Measurements from ENCODE around the gene ALDH3A1. TPM values are rescaled to one million over a fixed set of nuclear protein-coding genes. Genes with fewer than 3 reads are reported as not detected.

The ALDH3A1 gene
- total RNA-seq, 2 donors from 2014 or later, result 0.42 to 0.44 TPM

- Histone ChIP-seq H3K4me3 (ENCODE audit: low read length) (no peak overlapping the region), H3K9ac (ENCODE audit: extremely low read depth, low read length, poor library complexity, severe bottlenecking) (no peak overlapping the region), H3K27me3 (ENCODE audit: control insufficient read depth, insufficient read depth, low read length, poor library complexity, severe bottlenecking) (no peaks in the 10 kb centered on the region), H3K4me1 (ENCODE audit: control insufficient read depth, insufficient read depth, low read length) (no peaks in the 10 kb centered on the region), H3K36me3 (ENCODE audit: control insufficient read depth, insufficient read depth, low read length) (no peaks in the 10 kb centered on the region), H3K9me3 (ENCODE audit: control insufficient read depth, low read length) (no peaks in the 10 kb centered on the region), H3K27ac (ENCODE audit: low read depth, low read length) (no peak overlapping the region)
- no peaks in the 10 kb centered on the region for H3K27me3 Mint-ChIP-seq (ENCODE audit: insufficient read depth)
- no peaks in the 10 kb centered on the region for H3K36me3 Mint-ChIP-seq (ENCODE audit: low read depth)
- no peaks in the 10 kb centered on the region for H3K9me3 Mint-ChIP-seq
- 91 to 100% methylated on average over 2 to 5 of the region's 7 CpGs for WGBS, 2 experiments (ENCODE audit: insufficient coverage in 1 of 2, insufficient read length in 1 of 2)
- no peak overlapping the region for H3K27ac Mint-ChIP-seq
- H3K4me3 Mint-ChIP-seq, result no peak overlapping the region
- DNase-seq, result no peak
- TF ChIP-seq, protein P1, sequence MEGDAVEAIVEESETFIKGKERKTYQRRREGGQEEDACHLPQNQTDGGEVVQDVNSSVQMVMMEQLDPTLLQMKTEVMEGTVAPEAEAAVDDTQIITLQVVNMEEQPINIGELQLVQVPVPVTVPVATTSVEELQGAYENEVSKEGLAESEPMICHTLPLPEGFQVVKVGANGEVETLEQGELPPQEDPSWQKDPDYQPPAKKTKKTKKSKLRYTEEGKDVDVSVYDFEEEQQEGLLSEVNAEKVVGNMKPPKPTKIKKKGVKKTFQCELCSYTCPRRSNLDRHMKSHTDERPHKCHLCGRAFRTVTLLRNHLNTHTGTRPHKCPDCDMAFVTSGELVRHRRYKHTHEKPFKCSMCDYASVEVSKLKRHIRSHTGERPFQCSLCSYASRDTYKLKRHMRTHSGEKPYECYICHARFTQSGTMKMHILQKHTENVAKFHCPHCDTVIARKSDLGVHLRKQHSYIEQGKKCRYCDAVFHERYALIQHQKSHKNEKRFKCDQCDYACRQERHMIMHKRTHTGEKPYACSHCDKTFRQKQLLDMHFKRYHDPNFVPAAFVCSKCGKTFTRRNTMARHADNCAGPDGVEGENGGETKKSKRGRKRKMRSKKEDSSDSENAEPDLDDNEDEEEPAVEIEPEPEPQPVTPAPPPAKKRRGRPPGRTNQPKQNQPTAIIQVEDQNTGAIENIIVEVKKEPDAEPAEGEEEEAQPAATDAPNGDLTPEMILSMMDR (conservative IDR thresholded peaks at IDR 0.05), result no peak
- no peaks in the 10 kb centered on the region for H3K4me1 Mint-ChIP-seq
These were observed 21.3 kb downstream of the ALDH3A1 start for GRCh38 chr17:19726631-19727376.

- DNase-seq, result no peak
- no peaks in the 10 kb centered on the region for H3K27me3 Mint-ChIP-seq (ENCODE audit: insufficient read depth)
- no peaks in the 10 kb centered on the region for H3K9me3 Mint-ChIP-seq
- H3K4me1 ChIP-seq (ENCODE audit: control insufficient read depth, insufficient read depth, low read length), result no peaks in the 10 kb centered on the region
- no peaks in the 10 kb centered on the region for H3K27me3 ChIP-seq (ENCODE audit: control insufficient read depth, insufficient read depth, low read length, poor library complexity, severe bottlenecking)
- H3K36me3 ChIP-seq (ENCODE audit: control insufficient read depth, insufficient read depth, low read length), result no peaks in the 10 kb centered on the region
- 94 to 95% methylated on average over 5 of the region's 5 CpGs for WGBS, 2 experiments (ENCODE audit: insufficient coverage in 1 of 2, insufficient read length in 1 of 2)
- no peak overlapping the region for H3K4me3 Mint-ChIP-seq
- H3K27ac ChIP-seq (ENCODE audit: low read depth, low read length), result no peak overlapping the region
- no peaks in the 10 kb centered on the region for H3K9me3 ChIP-seq (ENCODE audit: control insufficient read depth, low read length)
- H3K4me3 ChIP-seq (ENCODE audit: low read length), result no peak overlapping the region
- no peak overlapping the region for H3K27ac Mint-ChIP-seq
- H3K4me1 Mint-ChIP-seq, result peaks cover 2% of the 10 kb centered on the region
- TF ChIP-seq, protein P1 (conservative IDR thresholded peaks at IDR 0.05), result no peak
- H3K9ac ChIP-seq (ENCODE audit: extremely low read depth, low read length, poor library complexity, severe bottlenecking), result no peak overlapping the region
- H3K36me3 Mint-ChIP-seq (ENCODE audit: low read depth), result no peaks in the 10 kb centered on the region
These were observed 22.6 kb downstream of the ALDH3A1 start for GRCh38 chr17:19725486-19725885.

GRCh38 chr17:19724501-19725420 is 23.3 kb downstream of the ALDH3A1 start:
- Histone ChIP-seq H3K9me3 (ENCODE audit: control insufficient read depth, low read length) (no peaks in the 10 kb centered on the region), H3K27ac (ENCODE audit: low read depth, low read length) (no peak overlapping the region), H3K4me3 (ENCODE audit: low read length) (no peak overlapping the region), H3K4me1 (ENCODE audit: control insufficient read depth, insufficient read depth, low read length) (no peaks in the 10 kb centered on the region), H3K9ac (ENCODE audit: extremely low read depth, low read length, poor library complexity, severe bottlenecking) (no peak overlapping the region), H3K27me3 (ENCODE audit: control insufficient read depth, insufficient read depth, low read length, poor library complexity, severe bottlenecking) (no peaks in the 10 kb centered on the region), H3K36me3 (ENCODE audit: control insufficient read depth, insufficient read depth, low read length) (no peaks in the 10 kb centered on the region)
- Mint-ChIP-seq H3K27me3 (ENCODE audit: insufficient read depth) (no peaks in the 10 kb centered on the region), H3K9me3 (no peaks in the 10 kb centered on the region), H3K27ac (no peak overlapping the region), H3K36me3 (ENCODE audit: low read depth) (no peaks in the 10 kb centered on the region), H3K4me3 (no peak overlapping the region), H3K4me1 (peaks cover 2% of the 10 kb centered on the region)
- WGBS, 2 experiments (ENCODE audit: insufficient coverage in 1 of 2, insufficient read length in 1 of 2), result 94 to 97% methylated on average over 25 to 55 of the region's 55 CpGs
- TF ChIP-seq, protein P1 (conservative IDR thresholded peaks at IDR 0.05), result no peak
- DNase-seq, result peak; percentile 43
